ENCODE measurements around the gene SLC37A1. TPM values are rescaled to one million over a fixed set of nuclear protein-coding genes. Genes with fewer than 3 reads are reported as not detected.

Gene SLC37A1
- total RNA-seq, 1 experiment from 2014 or later = 4.9 TPM

- POLR2A ChIA-PET = interaction anchor here (0.6 to 1.4 kb wide), 2 partner anchors 14 to 25 kb away, joined by 3 to 8 read pairs; no protein-coding TSS in a partner anchor
Observed at GRCh38 chr21:42500225-42500624, 13.4 kb upstream of the SLC37A1 start.

GRCh38 chr21:42500736-42501135, 12.9 kb upstream of the SLC37A1 start:
- DNase-seq (ENCODE audit: unreplicated experiment) = no peak

More at GRCh38 chr21:42500225-42500624, 13.4 kb upstream of the SLC37A1 start:
- no peak for TF ChIP-seq CTCF (IDR thresholded peaks at IDR 0.05; ENCODE audit: unreplicated experiment)
- Mint-ChIP-seq H3K4me3 (ENCODE audit: unreplicated experiment) (no peak overlapping the region), H3K9me3 (ENCODE audit: unreplicated experiment) (no peaks in the 10 kb centered on the region), H3K27ac (ENCODE audit: low read depth, unreplicated experiment) (no peak overlapping the region), H3K4me1 (ENCODE audit: insufficient read depth, unreplicated experiment) (peaks cover 7% of the 10 kb centered on the region), H3K36me3 (ENCODE audit: insufficient read depth, unreplicated experiment) (no peaks in the 10 kb centered on the region), H3K27me3 (ENCODE audit: insufficient read depth, unreplicated experiment) (no peaks in the 10 kb centered on the region)
- DNase-seq (ENCODE audit: unreplicated experiment) = no peak
- CTCF ChIA-PET = interaction anchor here (0.7 kb wide), 1 partner anchor 1089 kb away, joined by 3 read pairs; no protein-coding TSS in a partner anchor
- no TSS peak for BruUV-seq (replicated peaks)
- intact Hi-C loops (cut with micrococcal nuclease) = no loop called here

GRCh38 chr21:42503711-42504110, 9.9 kb upstream of the SLC37A1 start:
- BruUV-seq (replicated peaks) = no TSS peak
- Mint-ChIP-seq H3K27me3 (ENCODE audit: insufficient read depth, unreplicated experiment) (no peaks in the 10 kb centered on the region), H3K9me3 (ENCODE audit: unreplicated experiment) (no peaks in the 10 kb centered on the region), H3K27ac (ENCODE audit: low read depth, unreplicated experiment) (no peak overlapping the region), H3K4me3 (ENCODE audit: unreplicated experiment) (no peak overlapping the region), H3K4me1 (ENCODE audit: insufficient read depth, unreplicated experiment) (no peaks in the 10 kb centered on the region), H3K36me3 (ENCODE audit: insufficient read depth, unreplicated experiment) (no peaks in the 10 kb centered on the region)
- DNase-seq (ENCODE audit: unreplicated experiment) = no peak
- CTCF ChIA-PET = no interaction called here
- TF ChIP-seq CTCF (IDR thresholded peaks at IDR 0.05; ENCODE audit: unreplicated experiment) = no peak
- intact Hi-C loops (cut with micrococcal nuclease) = no loop called here
- POLR2A ChIA-PET = interaction anchor here (0.6 kb wide), 1 partner anchor 325 kb away, joined by 3 read pairs; no protein-coding TSS in a partner anchor

More at GRCh38 chr21:42500736-42501135, 12.9 kb upstream of the SLC37A1 start:
- H3K27ac Mint-ChIP-seq (ENCODE audit: low read depth, unreplicated experiment) = no peak overlapping the region
- H3K9me3 Mint-ChIP-seq (ENCODE audit: unreplicated experiment) = no peaks in the 10 kb centered on the region
- no peak overlapping the region for H3K4me3 Mint-ChIP-seq (ENCODE audit: unreplicated experiment)
- no peaks in the 10 kb centered on the region for H3K27me3 Mint-ChIP-seq (ENCODE audit: insufficient read depth, unreplicated experiment)
- H3K4me1 Mint-ChIP-seq (ENCODE audit: insufficient read depth, unreplicated experiment) = peaks cover 7% of the 10 kb centered on the region
- intact Hi-C loops (cut with micrococcal nuclease) = no loop called here
- no TSS peak for BruUV-seq (replicated peaks)
- TF ChIP-seq CTCF (IDR thresholded peaks at IDR 0.05; ENCODE audit: unreplicated experiment) = no peak
- H3K36me3 Mint-ChIP-seq (ENCODE audit: insufficient read depth, unreplicated experiment) = no peaks in the 10 kb centered on the region
- POLR2A ChIA-PET = interaction anchor here (0.6 to 1.4 kb wide), 2 partner anchors 14 to 24 kb away, joined by 3 to 8 read pairs; no protein-coding TSS in a partner anchor
- CTCF ChIA-PET = interaction anchor here (0.7 kb wide), 1 partner anchor 1090 kb away, joined by 3 read pairs; no protein-coding TSS in a partner anchor

- Mint-ChIP-seq H3K36me3 (ENCODE audit: insufficient read depth, unreplicated experiment) (no peaks in the 10 kb centered on the region), H3K9me3 (ENCODE audit: unreplicated experiment) (no peaks in the 10 kb centered on the region), H3K4me3 (ENCODE audit: unreplicated experiment) (no peak overlapping the region), H3K4me1 (ENCODE audit: insufficient read depth, unreplicated experiment) (peaks cover 8% of the 10 kb centered on the region), H3K27ac (ENCODE audit: low read depth, unreplicated experiment) (no peak overlapping the region), H3K27me3 (ENCODE audit: insufficient read depth, unreplicated experiment) (no peaks in the 10 kb centered on the region)
- BruUV-seq (replicated peaks) = no TSS peak
- ChIA-PET CTCF (no interaction called here), POLR2A (interaction anchor here (0.9 to 1.3 kb wide), 2 partner anchors 9 kb away, joined by 3 to 6 read pairs; partner anchors contain the start of gene RSPH1)
- DNase-seq (ENCODE audit: unreplicated experiment) = no peak
- TF ChIP-seq CTCF (IDR thresholded peaks at IDR 0.05; ENCODE audit: unreplicated experiment) = no peak
- intact Hi-C loops (cut with micrococcal nuclease) = no loop called here
Observed at GRCh38 chr21:42505090-42505726, 8.4 kb upstream of the SLC37A1 start.

Measured in MCF 10A (cell line).